SIG-M5 (cell line): ENCODE measurements around the gene THOC2.
"Not testable (repeated sequence)": the region's sequence is repeated elsewhere in the genome, so short reads cannot be mapped to it uniquely, and the experiment has no call there.

Source experiments
- DNase-seq: peaks from one replicate; lab custom pipeline; 2025; lab: John Stamatoyannopoulos, UW

The THOC2 gene

GRCh38 chrX:123732670-123733363 is at the start of gene THOC2:
Gene THOC2 (minus strand): TSS chrX:123733052. CDS start chrX:123733022, 30 bp downstream.
- DNase-seq: peak; percentile 26

- not testable (repeated sequence) for DNase-seq
Observed at GRCh38 chrX:123781786-123782185, 48.9 kb upstream of the THOC2 start.

- DNase-seq: no peak
Observed at GRCh38 chrX:123779908-123780396, 47.1 kb upstream of the THOC2 start.

- DNase-seq: no peak
Observed at GRCh38 chrX:123773258-123773988, 40.6 kb upstream of the THOC2 start.

GRCh38 chrX:123771449-123772064 is 38.7 kb upstream of the THOC2 start:
- no peak for DNase-seq

- DNase-seq: peak; percentile 23
Observed at GRCh38 chrX:123764967-123765871, 32.4 kb upstream of the THOC2 start.

GRCh38 chrX:123759849-123760248 is 27.0 kb upstream of the THOC2 start:
- DNase-seq: not testable (repeated sequence)

GRCh38 chrX:123757794-123758193 is 24.9 kb upstream of the THOC2 start:
- not testable (repeated sequence) for DNase-seq

GRCh38 chrX:123756320-123756719 is 23.5 kb upstream of the THOC2 start:
- no peak for DNase-seq

- DNase-seq: no peak
Observed at GRCh38 chrX:123755107-123755506, 22.3 kb upstream of the THOC2 start.

GRCh38 chrX:123753656-123754350 is 21.0 kb upstream of the THOC2 start:
- no peak for DNase-seq

GRCh38 chrX:123749643-123750042 is 16.8 kb upstream of the THOC2 start:
- DNase-seq: no peak

GRCh38 chrX:123745511-123745910 is 12.7 kb upstream of the THOC2 start:
- no peak for DNase-seq

- DNase-seq: no peak
Observed at GRCh38 chrX:123743312-123743711, 10.5 kb upstream of the THOC2 start.

- DNase-seq: no peak
Observed at GRCh38 chrX:123742440-123742839, 9.6 kb upstream of the THOC2 start.

GRCh38 chrX:123740536-123740935 is 7.7 kb upstream of the THOC2 start:
- DNase-seq: no peak

- DNase-seq: no peak
Observed at GRCh38 chrX:123740006-123740405, 7.2 kb upstream of the THOC2 start.

GRCh38 chrX:123739474-123739873 is 6.6 kb upstream of the THOC2 start:
- no peak for DNase-seq

- no peak for DNase-seq
Observed at GRCh38 chrX:123738378-123738940, 5.6 kb upstream of the THOC2 start.

- no peak for DNase-seq
Observed at GRCh38 chrX:123736333-123736921, 3.6 kb upstream of the THOC2 start.
